Lower lobe of right lung (tissue), 2 donors: ENCODE results near the gene C14orf180. TPM values are rescaled to one million over a fixed set of nuclear protein-coding genes. Genes with fewer than 3 reads are reported as not detected.

Experiments
- ATAC-seq, 2 donors: fragments of 200-7000 bp; cut with Tn5 transposase; one replicate each; pipeline ENCODE4 v1.9.1; 2020 to 2022; ENCODE audit warnings: mild to moderate bottlenecking in 2 of 2, moderate library complexity in 2 of 2
- DNase-seq: peaks from one replicate; pipeline ENCODE4 v3.0.0-alpha.2; 2020
- H3K27ac ChIP-seq: fragments of 200-600 bp; one replicate; pipeline ENCODE4 v1.8.0; 2022
- H3K27me3 ChIP-seq: fragments of 200-600 bp; one replicate; pipeline ENCODE4 v1.8.0; 2022; ENCODE audit warnings: low read depth
- H3K36me3 ChIP-seq: fragments of 200-600 bp; one replicate; pipeline ENCODE4 v1.8.0; 2022; ENCODE audit warnings: mild to moderate bottlenecking
- H3K4me1 ChIP-seq: fragments of 200-600 bp; one replicate; pipeline ENCODE4 v1.8.0; 2022
- H3K4me3 ChIP-seq: fragments of 200-600 bp; one replicate; pipeline ENCODE4 v1.8.0; 2022; ENCODE audit warnings: mild to moderate bottlenecking
- H3K9me3 ChIP-seq: fragments of 200-600 bp; one replicate; pipeline ENCODE4 v1.8.0; 2022
- CTCF ChIP-seq: fragments of 200-600 bp; IDR thresholded peaks from one replicate; pipeline ENCODE4 v1.8.0; 2022; ENCODE audit warnings: antibody characterized with exemption, mild to moderate bottlenecking
- intact Hi-C: fragments of 100-400 bp; cut with DNase I; formaldehyde crosslinking; loops from one replicate; pipeline ENCODE4 v1.11.0; 2022
- total RNA-seq: library from RNA; stranded (reverse); fragmentation: NEBNext Ultra II Directional; extraction: Animal tissue kit (Norgen Biotek cat#: 25700); gene quantifications from one replicate; pipeline ENCODE4 v1.2.1, GENCODE V29; 2021
- donor health status: DM: no; HTN: yes; CAD: no; lungs with severe emphysema.

C14orf180 gene
- total RNA-seq, 1 donor from 2014 or later = 0.18 TPM

GRCh38 chr14:104602315-104602932 lies 22.9 kb downstream of the C14orf180 start:
- TF ChIP-seq CTCF = no peak
- DNase-seq (no peak), ATAC-seq (no peak)
- no peaks in the 10 kb centered on the region for H3K36me3 ChIP-seq
- intact Hi-C loops = no loop called here
- H3K4me3 ChIP-seq = no peak overlapping the region
- no peak overlapping the region for H3K27ac ChIP-seq
- H3K4me1 ChIP-seq = no peaks in the 10 kb centered on the region
- H3K9me3 ChIP-seq = no peaks in the 10 kb centered on the region
- H3K27me3 ChIP-seq = peaks cover 77% of the 10 kb centered on the region

- no peak for TF ChIP-seq CTCF
- Histone ChIP-seq H3K4me3 (no peak overlapping the region), H3K27me3 (peaks cover 77% of the 10 kb centered on the region), H3K9me3 (no peaks in the 10 kb centered on the region), H3K4me1 (no peaks in the 10 kb centered on the region), H3K36me3 (no peaks in the 10 kb centered on the region), H3K27ac (no peak overlapping the region)
- intact Hi-C loops = no loop called here
- DNase-seq (peak; percentile 35), ATAC-seq (no peak)
Observed at GRCh38 chr14:104602933-104603325, 23.4 kb downstream of the C14orf180 start.

GRCh38 chr14:104603711-104604401 lies 24.3 kb downstream of the C14orf180 start:
- H3K4me3 ChIP-seq = no peak overlapping the region
- H3K27ac ChIP-seq = no peak overlapping the region
- no peak for TF ChIP-seq CTCF
- intact Hi-C loops = no loop called here
- peaks cover 74% of the 10 kb centered on the region for H3K27me3 ChIP-seq
- no peaks in the 10 kb centered on the region for H3K36me3 ChIP-seq
- DNase-seq (peak; percentile 28), ATAC-seq (no peak)
- no peaks in the 10 kb centered on the region for H3K4me1 ChIP-seq
- no peaks in the 10 kb centered on the region for H3K9me3 ChIP-seq

GRCh38 chr14:104604458-104605449 lies 25.2 kb downstream of the C14orf180 start, which contains the start of gene TMEM179:
TSS of gene TMEM179 (minus strand) at chr14:104604772. CDS start at chr14:104604741, 31 bp downstream.
- no peaks in the 10 kb centered on the region for H3K36me3 ChIP-seq
- H3K9me3 ChIP-seq = no peaks in the 10 kb centered on the region
- H3K4me3 ChIP-seq = no peak within 1 kb of the TSS
- H3K4me1 ChIP-seq = no peaks in the 10 kb centered on the region
- H3K27me3 ChIP-seq = peaks cover 71% of the 10 kb centered on the region
- DNase-seq = peak; percentile 35
- intact Hi-C loops = no loop called here
- H3K27ac ChIP-seq = no peak within 1 kb of the TSS
- no peak for TF ChIP-seq CTCF
- peak; percentile 41 to 56 for ATAC-seq

GRCh38 chr14:104609666-104610065 lies 30.1 kb downstream of the C14orf180 start:
- DNase-seq (no peak), ATAC-seq (no peak)
- TF ChIP-seq CTCF = no peak
- H3K9me3 ChIP-seq = no peaks in the 10 kb centered on the region
- H3K36me3 ChIP-seq = no peaks in the 10 kb centered on the region
- intact Hi-C loops = no loop called here
- H3K27ac ChIP-seq = no peak overlapping the region
- no peaks in the 10 kb centered on the region for H3K4me1 ChIP-seq
- H3K27me3 ChIP-seq = peaks cover 29% of the 10 kb centered on the region
- no peak overlapping the region for H3K4me3 ChIP-seq
